HepG2 (cell line): ENCODE measurements around the gene RANBP3. TPM values are rescaled to one million over a fixed set of nuclear protein-coding genes. Genes with fewer than 3 reads are reported as not detected.

Experiments used
- LCORL ChIP-seq, 2 experiments: fragments of 450-650 bp in 1 of 2; sonication (generic) in 1 of 2; formaldehyde crosslinking in 1 of 2; IDR thresholded peaks; 2 replicates each; pipeline versions ENCODE4 v1.5.0 to v1.6.1; 2017 to 2020; ENCODE audit warnings: antibody characterized with exemption in 1 of 2, missing genetic modification reagents in 1 of 2
- MEF2D ChIP-seq: sonication (generic); formaldehyde crosslinking; IDR thresholded peaks from 2 replicates; pipeline ENCODE4 v1.5.1; 2020; ENCODE audit warnings: mild to moderate bottlenecking, missing genetic modification reagents
- MIER3 ChIP-seq: IDR thresholded peaks from 2 replicates; pipeline ENCODE4 v1.6.1; 2016; ENCODE audit warnings: missing compliant biosample characterization, borderline replicate concordance
- RXRB ChIP-seq: IDR thresholded peaks from 2 replicates; pipeline ENCODE4 v1.6.1; 2016; ENCODE audit warnings: borderline replicate concordance, missing genetic modification reagents, missing compliant biosample characterization
- SOX5 ChIP-seq: IDR thresholded peaks from 2 replicates; pipeline ENCODE4 v1.6.1; 2016; ENCODE audit warnings: borderline replicate concordance
- ZBTB38 ChIP-seq: sonication (generic); formaldehyde crosslinking; IDR thresholded peaks from 2 replicates; pipeline ENCODE4 v1.5.1; 2020; ENCODE audit warnings: mild to moderate bottlenecking, missing genetic modification reagents
- ZFY ChIP-seq: sonication (generic); formaldehyde crosslinking; IDR thresholded peaks from 2 replicates; pipeline ENCODE4 v1.4.0; 2020; ENCODE audit warnings: missing genetic modification reagents
- ZNF451 ChIP-seq: sonication (generic); formaldehyde crosslinking; IDR thresholded peaks from 2 replicates; pipeline ENCODE4 v1.5.0; 2020; ENCODE audit warnings: mild to moderate bottlenecking, missing genetic modification reagents
- ZNF552 ChIP-seq: sonication (generic); formaldehyde crosslinking; IDR thresholded peaks from 2 replicates; pipeline ENCODE4 v1.9.0; 2022; ENCODE audit warnings: missing genetic modification reagents, mild to moderate bottlenecking, borderline replicate concordance
- ZNF598 ChIP-seq: sonication (generic); formaldehyde crosslinking; IDR thresholded peaks from 2 replicates; pipeline ENCODE4 v1.5.1; 2020; ENCODE audit warnings: mild to moderate bottlenecking, missing genetic modification reagents, borderline replicate concordance
- ZNF782 ChIP-seq: sonication (generic); formaldehyde crosslinking; IDR thresholded peaks from 2 replicates; pipeline ENCODE4 v1.4.0; 2020; ENCODE audit warnings: missing genetic modification reagents, mild to moderate bottlenecking, borderline replicate concordance
- polyA plus RNA-seq, 8 experiments: library from polyadenylated mRNA; depleted of rRNA in 3 of 8; stranded (reverse) in 7 of 8; unstranded in 1 of 8; fragments of >200 nt; fragmentation: Illumina TruSeq in 4 of 8; extraction: Trizol in 4 of 8; gene quantifications; 2 replicates each; pipeline versions ENCODE4 v1.2.1 to v1.2.3, GENCODE V29; 2011 to 2016; ENCODE audit warnings: low read depth in 4 of 8, missing spikeins in 1 of 8, mixed read lengths in 1 of 8; ENCODE audit not compliant: insufficient read depth in 1 of 8
- total RNA-seq, 5 experiments: library from RNA; depleted of rRNA; stranded (reverse); fragments of >200 nt; fragmentation: Illumina TruSeq; extraction: Trizol; gene quantifications; 2 replicates each; pipeline ENCODE4 v1.2.3, GENCODE V29; 2016; ENCODE audit warnings: low read depth in 1 of 5
- TF ChIP-seq, protein P1 (sequence below), 2 experiments: fragments of 450-650 bp in 1 of 2; sonication (generic) in 1 of 2; formaldehyde crosslinking in 1 of 2; IDR thresholded peaks; 2 replicates each; pipeline versions ENCODE4 v1.6.1 to v1.8.0; 2016 to 2022; ENCODE audit warnings: antibody characterized with exemption in 1 of 2, mild to moderate bottlenecking in 1 of 2, missing genetic modification reagents in 1 of 2
- TF ChIP-seq, protein P2 (sequence below): sonication (generic); formaldehyde crosslinking; IDR thresholded peaks from 2 replicates; pipeline ENCODE4 v1.5.1; 2020; ENCODE audit warnings: missing genetic modification reagents, mild to moderate bottlenecking, borderline replicate concordance
- TF ChIP-seq, protein P3 (sequence below): sonication (generic); formaldehyde crosslinking; IDR thresholded peaks from 2 replicates; pipeline ENCODE4 v1.4.0; 2020; ENCODE audit warnings: missing genetic modification reagents, borderline replicate concordance

The RANBP3 gene
- total and polyA plus RNA-seq, 2 of the 13 experiments (the other 11 are each of a cell fraction or from before 2014, with no cell fraction given), result 39.5 to 149 TPM

DNA sequence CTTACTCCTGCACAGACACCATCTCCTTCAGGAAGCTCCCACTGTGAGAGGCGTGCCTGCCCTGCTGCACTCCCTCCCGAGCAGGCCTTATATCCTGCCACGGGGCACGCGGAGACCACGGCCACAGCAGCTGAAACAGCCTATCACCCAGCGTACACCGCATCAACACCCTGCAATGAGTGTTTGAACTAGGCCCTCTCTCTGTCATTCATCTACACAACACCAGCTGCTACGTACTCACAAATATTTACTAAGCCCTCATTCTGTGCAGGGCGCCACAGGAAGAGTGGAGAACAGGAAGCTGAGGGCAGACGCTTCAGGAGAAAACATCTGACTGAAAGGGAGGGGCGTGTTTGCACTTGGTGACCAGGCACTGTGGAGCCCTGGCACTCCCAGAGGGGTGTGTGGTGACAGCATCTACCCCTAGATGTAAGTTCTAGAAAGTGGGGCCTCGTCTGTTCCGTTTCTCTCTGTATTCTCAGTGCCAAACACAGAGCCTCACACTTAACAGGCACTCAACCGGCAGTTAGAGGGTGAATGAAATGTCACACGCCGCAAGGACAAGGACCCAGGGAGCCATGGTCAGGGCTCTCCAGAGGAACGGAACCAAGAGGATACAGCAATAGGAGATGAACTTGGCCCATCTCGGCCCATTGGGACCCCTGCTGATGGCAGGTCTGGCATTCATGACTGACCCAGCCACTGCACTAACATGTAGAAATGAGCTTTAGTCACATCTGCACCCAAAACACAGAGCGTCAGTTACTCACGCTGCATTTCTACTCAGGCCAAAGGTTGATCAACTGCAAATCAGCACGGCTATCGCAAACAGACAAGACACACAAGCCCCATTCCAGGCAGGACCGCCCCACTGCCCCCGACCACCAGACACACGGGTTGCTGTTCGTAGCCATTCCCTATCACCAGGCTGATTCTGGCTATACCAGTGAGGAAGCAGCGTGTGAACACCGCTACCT is 15.7 kb downstream of the RANBP3 start (continued):
- TF ChIP-seq, protein P1, sequence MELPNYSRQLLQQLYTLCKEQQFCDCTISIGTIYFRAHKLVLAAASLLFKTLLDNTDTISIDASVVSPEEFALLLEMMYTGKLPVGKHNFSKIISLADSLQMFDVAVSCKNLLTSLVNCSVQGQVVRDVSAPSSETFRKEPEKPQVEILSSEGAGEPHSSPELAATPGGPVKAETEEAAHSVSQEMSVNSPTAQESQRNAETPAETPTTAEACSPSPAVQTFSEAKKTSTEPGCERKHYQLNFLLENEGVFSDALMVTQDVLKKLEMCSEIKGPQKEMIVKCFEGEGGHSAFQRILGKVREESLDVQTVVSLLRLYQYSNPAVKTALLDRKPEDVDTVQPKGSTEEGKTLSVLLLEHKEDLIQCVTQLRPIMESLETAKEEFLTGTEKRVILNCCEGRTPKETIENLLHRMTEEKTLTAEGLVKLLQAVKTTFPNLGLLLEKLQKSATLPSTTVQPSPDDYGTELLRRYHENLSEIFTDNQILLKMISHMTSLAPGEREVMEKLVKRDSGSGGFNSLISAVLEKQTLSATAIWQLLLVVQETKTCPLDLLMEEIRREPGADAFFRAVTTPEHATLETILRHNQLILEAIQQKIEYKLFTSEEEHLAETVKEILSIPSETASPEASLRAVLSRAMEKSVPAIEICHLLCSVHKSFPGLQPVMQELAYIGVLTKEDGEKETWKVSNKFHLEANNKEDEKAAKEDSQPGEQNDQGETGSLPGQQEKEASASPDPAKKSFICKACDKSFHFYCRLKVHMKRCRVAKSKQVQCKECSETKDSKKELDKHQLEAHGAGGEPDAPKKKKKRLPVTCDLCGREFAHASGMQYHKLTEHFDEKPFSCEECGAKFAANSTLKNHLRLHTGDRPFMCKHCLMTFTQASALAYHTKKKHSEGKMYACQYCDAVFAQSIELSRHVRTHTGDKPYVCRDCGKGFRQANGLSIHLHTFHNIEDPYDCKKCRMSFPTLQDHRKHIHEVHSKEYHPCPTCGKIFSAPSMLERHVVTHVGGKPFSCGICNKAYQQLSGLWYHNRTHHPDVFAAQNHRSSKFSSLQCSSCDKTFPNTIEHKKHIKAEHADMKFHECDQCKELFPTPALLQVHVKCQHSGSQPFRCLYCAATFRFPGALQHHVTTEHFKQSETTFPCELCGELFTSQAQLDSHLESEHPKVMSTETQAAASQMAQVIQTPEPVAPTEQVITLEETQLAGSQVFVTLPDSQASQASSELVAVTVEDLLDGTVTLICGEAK (IDR thresholded peaks at IDR 0.05), result no peak
- TF ChIP-seq, protein P1 (CRISPR knock-in tag; IDR thresholded peaks at IDR 0.05), result peak; percentile 89
- TF ChIP-seq ZBTB38 (CRISPR knock-in tag) (peak; percentile 97), MEF2D (CRISPR knock-in tag) (peak; percentile 90), RXRB (CRISPR knock-in tag) (peak; percentile 92), ZNF552 (CRISPR knock-in tag) (no peak; the same call in 1 of the 2 replicates), ZFY (CRISPR knock-in tag) (peak; percentile 89), ZNF451 (CRISPR knock-in tag) (0 out of 2 replicates have a peak, but pooled peaks have one; percentile 38), SOX5 (CRISPR knock-in tag) (peak; percentile 94), LCORL (IDR thresholded peaks at IDR 0.05) (no peak), LCORL (CRISPR knock-in tag; IDR thresholded peaks at IDR 0.05) (peak; percentile 98), MIER3 (CRISPR knock-in tag) (peak; percentile 91), ZNF782 (no peak), ZNF598 (CRISPR knock-in tag) (0 out of 2 replicates have a peak, but pooled peaks have one; percentile 18)
- TF ChIP-seq, protein P2, sequence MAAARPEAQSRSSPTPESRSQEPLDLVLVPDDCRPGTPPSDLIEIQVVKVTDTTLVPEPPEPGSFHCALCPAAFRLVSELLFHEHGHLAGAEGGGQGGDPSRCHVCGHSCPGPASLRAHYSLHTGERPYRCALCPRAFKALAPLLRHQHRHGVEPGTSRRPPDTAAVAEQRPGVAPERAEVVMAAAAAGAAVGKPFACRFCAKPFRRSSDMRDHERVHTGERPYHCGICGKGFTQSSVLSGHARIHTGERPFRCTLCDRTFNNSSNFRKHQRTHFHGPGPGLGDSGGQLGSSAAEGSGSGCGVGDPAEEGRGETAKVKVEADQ (CRISPR knock-in tag), result no peak
- TF ChIP-seq, protein P3, sequence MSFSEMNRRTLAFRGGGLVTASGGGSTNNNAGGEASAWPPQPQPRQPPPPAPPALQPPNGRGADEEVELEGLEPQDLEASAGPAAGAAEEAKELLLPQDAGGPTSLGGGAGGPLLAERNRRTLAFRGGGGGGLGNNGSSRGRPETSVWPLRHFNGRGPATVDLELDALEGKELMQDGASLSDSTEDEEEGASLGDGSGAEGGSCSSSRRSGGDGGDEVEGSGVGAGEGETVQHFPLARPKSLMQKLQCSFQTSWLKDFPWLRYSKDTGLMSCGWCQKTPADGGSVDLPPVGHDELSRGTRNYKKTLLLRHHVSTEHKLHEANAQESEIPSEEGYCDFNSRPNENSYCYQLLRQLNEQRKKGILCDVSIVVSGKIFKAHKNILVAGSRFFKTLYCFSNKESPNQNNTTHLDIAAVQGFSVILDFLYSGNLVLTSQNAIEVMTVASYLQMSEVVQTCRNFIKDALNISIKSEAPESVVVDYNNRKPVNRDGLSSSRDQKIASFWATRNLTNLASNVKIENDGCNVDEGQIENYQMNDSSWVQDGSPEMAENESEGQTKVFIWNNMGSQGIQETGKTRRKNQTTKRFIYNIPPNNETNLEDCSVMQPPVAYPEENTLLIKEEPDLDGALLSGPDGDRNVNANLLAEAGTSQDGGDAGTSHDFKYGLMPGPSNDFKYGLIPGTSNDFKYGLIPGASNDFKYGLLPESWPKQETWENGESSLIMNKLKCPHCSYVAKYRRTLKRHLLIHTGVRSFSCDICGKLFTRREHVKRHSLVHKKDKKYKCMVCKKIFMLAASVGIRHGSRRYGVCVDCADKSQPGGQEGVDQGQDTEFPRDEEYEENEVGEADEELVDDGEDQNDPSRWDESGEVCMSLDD (CRISPR knock-in tag), result no peak
